Measurements from ENCODE around the gene RSPO4.

The RSPO4 gene

DNA sequence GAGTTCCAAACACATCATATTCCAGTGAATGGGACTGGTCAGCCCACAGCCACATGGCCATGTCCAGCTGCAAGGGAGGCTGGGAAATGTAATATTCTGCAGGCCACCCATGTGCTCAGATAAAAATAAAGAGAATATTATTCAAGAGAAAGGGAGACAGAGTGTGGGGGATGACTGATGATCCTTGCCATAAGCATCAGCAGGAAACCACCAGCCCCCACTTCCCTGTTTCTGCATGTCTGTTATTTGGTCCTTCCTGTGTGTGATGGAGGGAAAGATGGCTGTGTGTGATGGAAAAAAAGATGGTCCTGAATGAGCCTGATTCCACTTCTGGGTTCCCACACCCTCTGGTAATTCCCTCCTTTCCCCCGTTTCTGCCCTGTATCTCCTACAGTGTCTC lies 13.1 kb upstream of the RSPO4 start:
- Mint-ChIP-seq H3K4me1 (ENCODE audit: low read depth) (no peaks in the 10 kb centered on the region), H3K27ac (no peak overlapping the region), H3K4me3 (no peak overlapping the region), H3K36me3 (ENCODE audit: low read depth) (no peaks in the 10 kb centered on the region), H3K9me3 (no peaks in the 10 kb centered on the region), H3K27me3 (peaks cover 4% of the 10 kb centered on the region)

DNA sequence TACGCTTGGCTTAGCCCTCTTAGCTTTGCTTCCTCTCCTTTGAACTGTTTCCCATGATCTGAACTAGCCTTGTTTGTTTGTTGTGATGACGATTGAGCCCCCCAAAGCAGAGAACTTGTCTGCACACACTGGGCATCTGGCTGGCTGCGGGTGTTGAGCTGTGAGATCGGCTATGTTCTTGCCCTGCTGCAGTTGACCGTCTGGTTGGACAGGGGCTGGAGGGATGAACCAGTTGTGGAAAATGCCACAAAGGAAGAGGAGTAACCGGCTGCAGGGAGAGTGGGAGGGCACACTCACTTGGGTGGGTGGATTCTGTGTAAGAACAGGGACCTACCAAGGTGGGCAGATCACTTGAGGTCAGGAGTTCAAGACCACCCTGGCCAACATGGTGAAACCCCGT lies 12.4 kb upstream of the RSPO4 start:
- H3K4me3 Mint-ChIP-seq, result no peak overlapping the region
- no peaks in the 10 kb centered on the region for H3K36me3 Mint-ChIP-seq (ENCODE audit: low read depth)

GRCh38 chr20:1013566-1014340 lies 11.6 kb upstream of the RSPO4 start:
- H3K4me1 Mint-ChIP-seq (ENCODE audit: low read depth), result no peaks in the 10 kb centered on the region
- H3K27ac Mint-ChIP-seq, result no peak overlapping the region
- no peak overlapping the region for H3K4me3 Mint-ChIP-seq
- no peaks in the 10 kb centered on the region for H3K36me3 Mint-ChIP-seq (ENCODE audit: low read depth)
- peaks cover 2% of the 10 kb centered on the region for H3K27me3 Mint-ChIP-seq
- no peaks in the 10 kb centered on the region for H3K9me3 Mint-ChIP-seq

More for the DNA sequence above, 12.4 kb upstream of the RSPO4 start:
- H3K9me3 Mint-ChIP-seq, result no peaks in the 10 kb centered on the region
- H3K4me1 Mint-ChIP-seq (ENCODE audit: low read depth), result no peaks in the 10 kb centered on the region
- H3K27ac Mint-ChIP-seq, result no peak overlapping the region
- H3K27me3 Mint-ChIP-seq, result no peaks in the 10 kb centered on the region

DNA sequence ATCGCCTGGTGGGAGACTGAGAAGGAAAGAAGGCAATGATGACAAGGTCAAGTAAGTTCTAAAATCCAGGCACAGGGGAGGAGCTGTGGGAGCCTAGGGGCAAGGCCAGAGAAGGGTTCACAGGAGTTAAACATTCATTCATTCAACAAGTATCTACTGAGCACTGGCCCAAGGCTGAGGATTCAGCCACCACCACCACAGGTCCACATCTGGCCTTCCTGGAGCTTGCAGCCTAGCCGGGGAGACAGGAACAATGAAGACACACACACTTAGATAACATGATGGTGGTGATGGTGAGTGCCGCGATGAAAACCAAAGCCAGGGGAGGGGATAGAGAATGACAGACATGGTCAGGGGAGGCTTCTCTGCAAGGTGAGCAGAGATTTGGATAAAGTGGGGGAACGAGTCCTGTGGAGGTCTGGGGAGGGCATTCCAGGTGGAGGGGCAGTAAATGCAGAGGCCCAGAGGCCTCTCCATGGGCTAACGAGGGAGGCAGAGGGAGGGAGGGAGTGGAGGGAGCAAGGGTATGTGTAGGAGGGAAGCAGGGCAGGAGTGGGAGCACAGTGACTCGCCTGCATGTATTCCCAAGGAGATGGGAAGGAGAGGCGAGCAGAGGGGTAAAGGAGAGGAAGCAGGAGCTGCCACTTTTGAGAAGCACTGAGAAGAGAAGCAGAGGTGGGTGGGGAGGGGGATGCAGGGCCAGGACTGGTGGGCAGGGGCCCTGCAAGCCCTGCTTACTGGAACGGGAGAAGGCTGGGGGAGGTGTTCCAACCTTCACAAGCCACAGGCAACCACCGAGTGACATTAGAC lies 10.5 kb upstream of the RSPO4 start:
- no peak overlapping the region for H3K27ac Mint-ChIP-seq
- peaks cover 3% of the 10 kb centered on the region for H3K27me3 Mint-ChIP-seq
- no peak overlapping the region for H3K4me3 Mint-ChIP-seq
- H3K9me3 Mint-ChIP-seq, result no peaks in the 10 kb centered on the region
- no peaks in the 10 kb centered on the region for H3K4me1 Mint-ChIP-seq (ENCODE audit: low read depth)
- no peaks in the 10 kb centered on the region for H3K36me3 Mint-ChIP-seq (ENCODE audit: low read depth)

GRCh38 chr20:1010659-1011058 lies 8.5 kb upstream of the RSPO4 start:
- no peaks in the 10 kb centered on the region for H3K36me3 Mint-ChIP-seq (ENCODE audit: low read depth)
- H3K27ac Mint-ChIP-seq, result no peak overlapping the region
- H3K4me3 Mint-ChIP-seq, result no peak overlapping the region
- H3K4me1 Mint-ChIP-seq (ENCODE audit: low read depth), result no peaks in the 10 kb centered on the region
- H3K27me3 Mint-ChIP-seq, result peaks cover 3% of the 10 kb centered on the region
- no peaks in the 10 kb centered on the region for H3K9me3 Mint-ChIP-seq

- Mint-ChIP-seq H3K27me3 (peaks cover 30% of the 10 kb centered on the region), H3K4me1 (ENCODE audit: low read depth) (peaks cover 5% of the 10 kb centered on the region), H3K4me3 (no peak overlapping the region), H3K9me3 (no peaks in the 10 kb centered on the region), H3K36me3 (ENCODE audit: low read depth) (no peaks in the 10 kb centered on the region), H3K27ac (no peak overlapping the region)
These were observed 3.4 kb upstream of the RSPO4 start for GRCh38 chr20:1005452-1006027.

- H3K36me3 Mint-ChIP-seq (ENCODE audit: low read depth), result no peaks in the 10 kb centered on the region
- no peaks in the 10 kb centered on the region for H3K9me3 Mint-ChIP-seq
- no peak overlapping the region for H3K4me3 Mint-ChIP-seq
- peaks cover 39% of the 10 kb centered on the region for H3K27me3 Mint-ChIP-seq
- peaks cover 5% of the 10 kb centered on the region for H3K4me1 Mint-ChIP-seq (ENCODE audit: low read depth)
- H3K27ac Mint-ChIP-seq, result no peak overlapping the region
These were observed 2.0 kb upstream of the RSPO4 start for GRCh38 chr20:1003920-1004697.

GRCh38 chr20:1002682-1003561 lies 811 bp upstream of the RSPO4 start:
- no peaks in the 10 kb centered on the region for H3K9me3 Mint-ChIP-seq
- no peak overlapping the region for H3K27ac Mint-ChIP-seq
- H3K27me3 Mint-ChIP-seq, result peaks cover 39% of the 10 kb centered on the region
- H3K4me1 Mint-ChIP-seq (ENCODE audit: low read depth), result peaks cover 5% of the 10 kb centered on the region
- H3K36me3 Mint-ChIP-seq (ENCODE audit: low read depth), result no peaks in the 10 kb centered on the region
- H3K4me3 Mint-ChIP-seq, result peak overlapping the region; percentile 45

DNA sequence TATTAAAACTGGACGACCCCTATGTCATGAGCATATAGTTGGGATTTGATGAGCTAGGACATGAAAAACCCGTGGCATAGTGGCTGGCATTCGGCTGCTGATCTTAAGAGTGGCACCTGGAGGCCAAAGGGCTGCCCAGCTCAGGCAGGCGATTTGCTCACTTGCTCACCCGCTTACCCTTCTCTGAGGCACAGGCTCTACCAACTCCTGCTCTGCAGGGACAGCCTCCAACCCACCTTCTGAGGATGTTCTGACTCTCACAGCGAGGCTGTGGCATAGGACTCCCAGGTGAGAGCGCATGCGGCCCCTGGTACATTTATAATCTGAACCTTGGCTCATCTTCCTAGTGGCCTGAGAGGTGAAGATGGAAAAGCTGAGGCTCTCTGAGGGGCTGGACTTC lies 995 bp downstream of the RSPO4 start:
- no peaks in the 10 kb centered on the region for H3K36me3 Mint-ChIP-seq (ENCODE audit: low read depth)
- H3K4me3 Mint-ChIP-seq, result no peak overlapping the region
- peaks cover 39% of the 10 kb centered on the region for H3K27me3 Mint-ChIP-seq
- H3K27ac Mint-ChIP-seq, result no peak overlapping the region
- H3K4me1 Mint-ChIP-seq (ENCODE audit: low read depth), result peaks cover 5% of the 10 kb centered on the region
- H3K9me3 Mint-ChIP-seq, result no peaks in the 10 kb centered on the region

GRCh38 chr20:998231-998830 lies 3.8 kb downstream of the RSPO4 start:
- Mint-ChIP-seq H3K27ac (no peak overlapping the region), H3K36me3 (ENCODE audit: low read depth) (no peaks in the 10 kb centered on the region), H3K4me1 (ENCODE audit: low read depth) (peaks cover 5% of the 10 kb centered on the region), H3K9me3 (no peaks in the 10 kb centered on the region), H3K4me3 (no peak overlapping the region), H3K27me3 (peaks cover 25% of the 10 kb centered on the region)

- Mint-ChIP-seq H3K4me3 (no peak overlapping the region), H3K9me3 (no peaks in the 10 kb centered on the region), H3K27ac (no peak overlapping the region), H3K4me1 (ENCODE audit: low read depth) (peaks cover under 1% of the 10 kb centered on the region), H3K36me3 (ENCODE audit: low read depth) (no peaks in the 10 kb centered on the region), H3K27me3 (peaks cover 19% of the 10 kb centered on the region)
These were observed 4.6 kb downstream of the RSPO4 start for GRCh38 chr20:997486-997885.

DNA sequence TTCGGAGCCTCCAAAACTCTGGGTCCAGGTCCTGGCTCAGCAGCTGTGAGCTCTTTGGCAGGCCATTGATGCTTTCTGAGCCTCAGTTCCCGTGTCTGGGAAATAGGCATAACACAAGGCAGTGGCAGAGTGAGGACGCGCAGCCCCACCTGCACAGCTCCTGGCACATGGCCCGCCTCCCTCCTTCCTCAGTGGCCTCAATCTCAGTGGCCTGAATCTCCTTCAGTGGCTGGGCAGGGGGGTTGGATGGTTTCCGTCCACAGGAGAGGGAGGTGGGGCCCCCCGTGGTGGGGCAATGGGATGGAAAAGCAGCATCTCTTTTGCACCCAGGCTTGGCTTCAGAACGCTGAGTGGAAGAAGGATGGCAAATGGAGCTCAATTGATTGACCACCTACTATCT lies 5.1 kb downstream of the RSPO4 start:
- Mint-ChIP-seq H3K4me3 (no peak overlapping the region), H3K36me3 (ENCODE audit: low read depth) (no peaks in the 10 kb centered on the region), H3K27ac (no peak overlapping the region), H3K4me1 (ENCODE audit: low read depth) (no peaks in the 10 kb centered on the region), H3K27me3 (peaks cover 22% of the 10 kb centered on the region), H3K9me3 (no peaks in the 10 kb centered on the region)

GRCh38 chr20:995170-995569 lies 6.9 kb downstream of the RSPO4 start:
- Mint-ChIP-seq H3K36me3 (ENCODE audit: low read depth) (no peaks in the 10 kb centered on the region), H3K4me1 (ENCODE audit: low read depth) (no peaks in the 10 kb centered on the region), H3K27me3 (peaks cover 26% of the 10 kb centered on the region), H3K27ac (no peak overlapping the region), H3K9me3 (no peaks in the 10 kb centered on the region), H3K4me3 (no peak overlapping the region)
